GM19468 (cell line): Measurements from ENCODE around the gene POP4.
"Not testable (repeated sequence)": the region's sequence is repeated elsewhere in the genome, so short reads cannot be mapped to it uniquely, and the experiment has no call there.

ENCODE experiments used
- ATAC-seq: cut with Tn5 transposase; IDR thresholded peaks from one replicate; pipeline ENCODE4 v1.9.1; 2021; ENCODE audit warnings: mild to moderate bottlenecking, moderate library complexity, moderate number of reproducible peaks; ENCODE audit not compliant: unreplicated experiment; ENCODE audit errors: extremely low read depth

The POP4 gene

GRCh38 chr19:29605653-29606419 is at the start of gene POP4:
Gene POP4 (plus strand): TSS chr19:29606283. CDS start chr19:29606319, 36 bp downstream.
- ATAC-seq: peak; percentile 41

DNA sequence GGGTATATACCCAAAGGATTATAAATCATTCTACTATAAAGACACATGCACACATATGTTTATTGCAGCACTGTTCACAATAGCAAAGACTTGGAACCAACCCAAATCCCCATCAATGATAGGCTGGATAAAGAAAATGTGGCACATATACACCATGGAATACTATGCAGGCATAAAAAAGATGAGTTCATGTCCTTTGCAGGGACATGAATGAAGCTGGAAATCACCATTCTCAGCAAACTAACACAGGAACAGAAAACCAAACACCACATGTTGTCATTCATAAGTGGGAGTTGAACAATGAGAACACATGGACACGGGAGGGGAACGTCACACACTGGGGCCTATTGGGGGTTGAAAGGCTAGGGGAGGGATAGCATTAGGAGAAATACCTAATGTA is 47.0 kb upstream of the POP4 start:
- ATAC-seq: not testable (repeated sequence)

- ATAC-seq: no peak
These were observed 46.3 kb upstream of the POP4 start for GRCh38 chr19:29559743-29560142.

DNA sequence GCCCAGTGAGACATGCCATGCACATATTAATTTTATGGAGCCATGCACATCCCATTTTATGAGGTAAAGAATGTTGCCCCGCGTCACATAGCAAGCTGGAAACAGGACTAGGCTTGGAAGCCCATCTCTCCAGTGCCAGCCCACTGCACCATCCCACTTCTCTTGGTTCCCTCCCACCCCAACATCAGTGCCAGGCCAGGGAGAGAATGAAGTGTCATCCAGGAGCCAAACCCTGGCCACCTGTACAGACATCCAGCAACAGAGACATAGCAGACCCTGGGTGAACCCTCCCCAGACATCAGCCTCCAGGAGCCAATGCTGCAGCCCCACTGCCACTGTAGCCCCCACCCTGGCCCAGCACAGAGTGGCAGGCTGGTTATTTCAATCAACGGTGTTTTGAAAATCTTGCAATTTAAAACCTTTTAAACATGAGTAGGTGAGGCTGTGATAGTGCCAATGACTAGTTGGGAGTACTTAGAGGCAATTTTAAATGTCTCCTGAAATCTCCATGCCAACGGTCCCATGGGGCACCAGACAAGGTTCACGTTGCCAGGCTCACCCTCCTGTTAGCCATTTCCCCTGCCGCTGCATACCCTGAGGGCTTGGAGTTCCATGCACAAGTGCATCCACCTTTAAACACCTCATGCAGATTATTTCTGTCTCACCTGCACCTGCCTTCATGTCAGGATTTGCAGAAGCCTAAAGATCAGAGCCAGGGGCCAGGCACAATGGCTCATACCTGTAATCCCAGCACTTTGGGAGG is 45.6 kb upstream of the POP4 start:
- ATAC-seq: no peak

DNA sequence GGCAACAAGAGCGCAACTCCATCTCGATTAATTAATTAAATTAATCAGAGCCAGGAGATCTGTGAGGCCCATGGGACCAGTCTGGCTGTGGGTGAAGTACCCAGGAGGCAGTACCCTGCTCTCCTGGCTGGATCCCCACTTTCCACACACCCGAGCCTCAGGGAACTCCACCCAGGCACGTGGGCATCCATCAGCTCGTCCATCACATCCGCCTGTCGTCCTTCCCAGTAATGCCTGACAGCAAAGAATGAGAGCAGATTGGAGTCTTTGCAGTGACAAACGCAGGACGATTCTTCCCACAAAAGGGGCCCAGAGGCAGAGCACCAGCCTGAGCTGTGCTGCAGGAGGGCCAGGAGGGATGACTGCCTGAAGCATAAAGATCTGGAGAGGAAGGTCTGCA is 44.5 kb upstream of the POP4 start:
- no peak for ATAC-seq

DNA sequence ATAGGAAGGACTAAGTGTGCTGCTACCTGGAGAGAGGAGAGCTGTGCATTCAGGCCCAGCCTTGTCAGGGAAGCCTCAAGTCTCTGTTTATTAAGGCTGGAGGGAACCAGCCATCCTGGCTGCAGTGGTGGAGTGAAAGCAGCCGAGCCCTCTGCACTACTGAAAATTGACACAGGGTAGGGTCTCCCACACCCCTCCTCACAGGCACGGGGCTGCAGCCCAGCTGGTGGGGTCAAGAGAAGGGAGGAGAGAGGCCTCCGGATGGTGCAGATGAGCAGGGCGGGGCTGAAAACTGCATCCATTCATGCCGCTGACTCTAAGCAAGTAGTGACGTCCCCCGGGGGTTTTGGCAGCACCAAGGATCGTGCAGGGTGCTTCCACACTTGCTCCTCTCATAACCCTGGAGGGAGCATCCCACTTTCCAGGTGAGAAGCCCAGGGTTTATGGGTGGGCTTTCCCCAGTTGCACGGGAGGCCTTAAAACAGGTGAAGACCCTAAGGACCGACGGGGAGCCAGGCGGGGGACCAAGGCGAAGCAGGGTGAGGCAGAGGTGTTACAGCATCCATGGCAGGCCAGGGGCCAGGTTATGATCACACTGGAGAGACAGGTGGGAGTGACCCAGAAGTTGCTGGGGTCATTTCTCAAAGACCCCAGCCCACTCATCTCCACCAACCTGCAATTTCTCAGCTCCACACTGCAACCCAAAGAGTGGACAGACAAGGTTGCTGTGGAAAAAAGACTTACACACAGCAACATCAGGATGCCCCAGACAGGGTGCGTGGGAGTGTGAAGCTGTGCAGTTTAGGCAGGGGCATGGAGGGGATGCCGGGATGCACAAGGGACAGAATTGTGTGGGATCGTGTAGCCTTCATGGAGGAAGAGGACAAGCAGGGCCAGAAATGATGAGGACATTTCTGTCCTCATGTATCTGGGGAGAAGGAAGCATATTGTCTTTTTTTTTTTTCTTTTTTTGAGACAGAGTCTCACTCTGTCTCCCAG is 43.5 kb upstream of the POP4 start:
- ATAC-seq: no peak

DNA sequence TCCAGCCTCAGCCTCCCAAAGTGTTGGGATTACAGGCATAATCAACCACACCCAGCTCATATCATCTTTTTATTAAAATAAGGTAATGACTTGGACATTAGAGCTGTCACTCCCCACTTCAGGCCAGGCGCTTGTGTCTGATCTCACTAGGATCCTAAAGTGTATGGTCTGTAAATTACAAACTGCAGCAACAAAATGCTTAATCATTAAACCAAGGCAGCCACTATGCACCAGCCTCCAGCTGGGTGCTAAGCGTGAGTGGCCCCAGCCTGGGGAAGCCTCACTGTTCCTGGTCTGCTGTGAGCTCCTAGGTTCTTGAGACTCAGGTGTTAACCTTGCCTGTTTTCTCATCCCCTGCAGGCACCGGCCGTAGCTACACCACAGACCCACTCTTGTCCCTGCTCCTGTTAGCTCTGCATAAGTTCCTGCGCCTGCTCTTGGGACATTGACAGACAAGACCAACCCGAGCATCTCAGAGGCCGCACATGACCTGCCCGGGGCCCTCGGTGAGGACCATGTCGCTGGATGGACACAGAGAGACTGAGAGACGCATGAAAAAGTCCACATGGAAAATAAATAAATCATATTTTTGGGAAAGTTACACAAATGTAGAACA is 42.5 kb upstream of the POP4 start:
- no peak for ATAC-seq

DNA sequence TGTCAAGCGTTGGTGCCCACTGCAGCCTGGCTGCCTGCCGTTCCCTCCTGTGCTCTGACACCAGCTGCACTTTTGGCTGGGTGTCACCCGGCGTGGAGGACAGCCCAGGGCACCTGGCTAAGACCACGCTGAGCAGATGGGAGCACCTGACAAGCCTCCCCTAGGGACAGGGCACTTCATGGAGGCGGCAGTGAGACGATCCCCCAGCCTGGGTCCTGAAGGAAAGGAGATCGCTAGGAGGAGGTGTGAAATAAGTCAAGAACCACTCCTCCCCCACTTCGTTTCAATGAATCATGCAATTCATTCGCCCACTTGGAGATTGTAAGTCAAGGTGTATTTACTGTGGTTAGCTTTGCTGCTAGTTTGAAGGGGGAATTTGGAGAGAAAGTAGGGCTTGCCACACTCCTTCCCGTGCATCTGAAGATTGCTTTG is 41.5 kb upstream of the POP4 start:
- ATAC-seq: no peak

DNA sequence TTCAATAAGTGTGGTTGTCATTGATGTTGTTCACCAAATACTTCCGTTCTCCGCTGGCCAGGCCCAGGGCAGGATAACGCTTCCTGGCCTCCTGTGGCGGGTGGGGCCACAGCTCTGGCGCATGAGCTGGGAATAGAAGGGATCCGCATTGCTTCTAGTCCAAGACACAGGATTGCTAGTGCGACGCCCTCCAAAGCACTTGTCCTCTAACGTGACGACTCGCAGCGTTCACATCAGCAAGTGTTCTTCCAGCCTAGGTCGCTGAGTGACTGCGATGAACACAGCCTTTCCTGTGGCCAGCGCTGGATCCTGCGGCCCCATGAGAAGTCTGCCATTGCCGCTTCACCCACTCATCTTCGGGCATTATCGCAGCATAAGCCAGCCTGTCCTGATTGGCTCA is 40.9 kb upstream of the POP4 start:
- no peak for ATAC-seq

DNA sequence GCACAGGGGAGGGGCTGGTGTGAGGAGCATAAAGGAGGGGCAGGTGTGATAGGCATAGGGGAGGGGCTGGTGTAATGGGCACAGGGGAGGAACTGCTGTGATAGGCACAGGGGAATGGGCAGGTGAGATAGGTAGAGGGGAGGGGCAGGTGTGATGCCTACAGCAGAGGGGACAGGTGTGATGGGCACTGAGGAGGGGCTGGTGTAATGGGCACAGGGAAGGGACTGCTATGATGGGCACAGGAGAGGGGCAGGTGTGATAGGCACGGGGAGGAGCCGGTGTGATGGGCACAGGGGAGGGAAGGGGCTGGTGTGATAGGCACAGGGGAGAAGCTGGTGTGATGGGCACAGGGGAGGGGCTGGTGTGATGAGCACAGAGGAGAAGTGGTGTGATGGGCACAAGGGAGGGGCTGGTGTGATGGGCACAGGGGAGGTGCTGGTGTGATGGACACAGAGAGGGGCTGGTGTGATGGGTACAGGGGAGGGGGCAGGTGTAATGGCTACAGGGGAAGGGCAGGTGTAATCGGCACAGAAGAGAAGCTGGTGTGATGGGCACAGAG is 39.5 kb upstream of the POP4 start:
- no peak for ATAC-seq

DNA sequence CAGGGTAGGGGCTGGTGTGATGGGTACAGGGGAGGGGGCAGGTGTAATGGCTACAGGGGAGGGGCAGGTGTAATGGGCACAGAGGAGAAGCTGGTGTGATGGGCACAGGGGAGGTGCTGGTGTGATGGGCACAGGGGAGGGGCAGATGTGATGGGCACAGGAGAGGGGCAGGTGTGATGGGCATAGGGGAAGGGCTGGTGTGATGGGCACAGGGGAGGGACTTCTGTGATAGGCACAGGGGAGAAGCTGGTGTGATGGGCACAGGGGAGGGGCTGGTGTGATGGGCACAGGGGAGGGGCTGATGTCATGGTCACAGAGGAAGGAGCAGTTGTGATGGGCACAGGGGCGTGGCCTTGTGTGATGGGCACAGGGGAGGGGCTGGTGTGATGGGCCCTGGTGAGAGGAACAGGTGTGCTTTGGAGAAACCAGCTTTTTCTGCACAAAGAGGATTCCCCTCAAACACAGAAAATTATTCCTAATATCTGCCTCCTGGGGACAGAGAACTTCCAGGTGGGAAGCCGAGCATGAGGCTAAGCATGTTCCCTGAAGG is 38.6 kb upstream of the POP4 start:
- ATAC-seq: no peak

GRCh38 chr19:29568036-29569025 is 37.8 kb upstream of the POP4 start:
- ATAC-seq: no peak

DNA sequence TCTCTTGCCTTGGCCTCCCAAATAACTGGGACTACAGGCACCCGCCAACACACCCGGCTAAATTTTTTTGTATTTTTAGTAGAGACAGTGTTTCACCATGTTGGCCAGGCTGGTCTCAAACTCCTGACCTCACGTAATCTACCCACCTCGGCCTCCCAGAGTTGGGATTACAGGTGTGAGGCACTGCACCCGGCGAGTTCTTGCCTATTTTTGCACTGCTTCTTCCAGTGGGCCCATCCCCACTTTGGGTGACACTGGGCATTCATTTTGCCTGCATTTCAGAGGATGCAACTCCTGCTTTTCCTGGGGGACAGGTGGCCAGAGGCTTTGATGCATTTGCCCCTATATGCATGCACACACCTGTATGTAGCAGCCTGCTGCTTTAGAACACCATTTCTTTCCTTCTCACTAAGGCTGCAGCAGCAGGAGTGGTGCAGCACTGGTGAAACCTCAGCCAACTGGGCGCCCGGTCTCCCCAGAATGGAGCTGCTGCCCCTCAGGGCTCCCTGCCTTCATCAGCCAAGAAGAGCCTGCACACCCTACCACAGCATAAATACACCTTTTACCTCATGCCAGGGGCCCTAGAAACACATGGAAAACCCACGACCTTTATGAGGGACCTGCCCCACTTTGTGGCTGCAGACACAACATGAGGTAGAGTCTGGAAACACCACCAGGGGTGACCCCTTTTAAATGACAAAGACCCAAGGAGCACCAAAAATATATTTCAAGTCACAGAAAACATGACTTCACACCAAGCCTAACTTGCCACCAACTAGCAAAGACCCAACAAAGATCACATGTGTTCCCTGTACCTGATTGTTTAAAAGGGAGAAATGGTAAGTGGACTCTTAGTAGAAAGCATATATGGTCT is 36.8 kb upstream of the POP4 start:
- no peak for ATAC-seq

GRCh38 chr19:29571181-29571580 is 34.9 kb upstream of the POP4 start:
- no peak for ATAC-seq

DNA sequence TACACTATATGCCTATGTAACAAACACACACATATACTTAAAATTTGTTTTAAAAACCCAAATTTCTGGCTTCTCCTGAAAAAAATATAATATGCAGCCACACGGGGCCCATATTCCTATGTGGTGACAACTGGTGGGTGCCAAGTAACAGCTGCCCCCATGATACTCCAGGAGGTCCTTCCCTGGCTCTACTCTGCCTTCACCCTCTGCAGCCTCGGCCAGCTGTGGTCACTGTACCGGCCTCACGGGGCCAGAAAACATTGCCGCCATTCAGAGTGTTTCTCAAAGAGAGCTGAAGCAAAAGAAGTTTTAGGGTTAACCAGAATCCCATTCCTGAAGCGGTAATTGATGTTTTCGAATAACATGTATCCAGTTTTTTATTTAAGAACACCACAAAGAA is 32.6 kb upstream of the POP4 start:
- no peak for ATAC-seq

- ATAC-seq: no peak
These were observed 31.6 kb upstream of the POP4 start for GRCh38 chr19:29574510-29574909.

- ATAC-seq: no peak
These were observed 30.0 kb upstream of the POP4 start for GRCh38 chr19:29576046-29576606.
